Left ventricle myocardium inferior (tissue), 1 donor: ENCODE measurements around the gene SMARCC1. TPM values are rescaled to one million over a fixed set of nuclear protein-coding genes. Genes with fewer than 3 reads are reported as not detected.

Source experiments
- DNase-seq: peaks from one replicate; pipeline ENCODE4 v3.0.0-alpha.2; 2020
- H3K27ac ChIP-seq: fragments of 200-600 bp; replicated peaks from 2 replicates; pipeline ENCODE4 v1.8.0; 2021
- H3K27me3 ChIP-seq: fragments of 200-600 bp; 2 replicates; pipeline ENCODE4 v1.8.0; 2021; ENCODE audit warnings: low read depth
- H3K36me3 ChIP-seq: fragments of 200-600 bp; 2 replicates; pipeline ENCODE4 v1.8.0; 2021
- H3K4me1 ChIP-seq: fragments of 200-600 bp; 2 replicates; pipeline ENCODE4 v1.8.0; 2021
- H3K4me3 ChIP-seq: fragments of 200-600 bp; 2 replicates; pipeline ENCODE4 v1.8.0; 2021; ENCODE audit warnings: mild to moderate bottlenecking, moderate library complexity
- H3K9me3 ChIP-seq: fragments of 200-600 bp; replicated peaks from 2 replicates; pipeline ENCODE4 v1.8.0; 2021
- CTCF ChIP-seq: fragments of 200-600 bp; IDR thresholded peaks from 2 replicates; pipeline ENCODE4 v1.8.0; 2021; ENCODE audit warnings: antibody characterized with exemption, mild to moderate bottlenecking, borderline replicate concordance
- intact Hi-C: fragments of 100-400 bp; cut with micrococcal nuclease; formaldehyde crosslinking; loops from one replicate; pipeline ENCODE4 v1.11.0; 2022
- total RNA-seq: library from RNA; stranded (reverse); fragmentation: NEBNext Ultra II Directional; extraction: Animal tissue kit (Norgen Biotek cat#: 25700); gene quantifications from one replicate; pipeline ENCODE4 v1.2.1, GENCODE V29; 2021
- donor health status: DM: no; HTN: yes; CAD: no; lungs with severe emphysema.

Gene SMARCC1
- total RNA-seq, 1 donor from 2014 or later, result 22.9 TPM

GRCh38 chr3:47607335-47607734 is 174.4 kb downstream of the SMARCC1 start:
- no peak overlapping the region for H3K4me3 ChIP-seq
- no peaks in the 10 kb centered on the region for H3K9me3 ChIP-seq
- DNase-seq, result no peak
- no peak for TF ChIP-seq CTCF
- peaks cover 53% of the 10 kb centered on the region for H3K36me3 ChIP-seq
- no peak overlapping the region for H3K27ac ChIP-seq
- intact Hi-C loops, result no loop called here
- no peaks in the 10 kb centered on the region for H3K27me3 ChIP-seq
- peaks cover 26% of the 10 kb centered on the region for H3K4me1 ChIP-seq

GRCh38 chr3:47606165-47606564 is 175.5 kb downstream of the SMARCC1 start:
- Histone ChIP-seq H3K4me1 (peaks cover 22% of the 10 kb centered on the region), H3K27ac (no peak overlapping the region), H3K36me3 (peaks cover 53% of the 10 kb centered on the region), H3K9me3 (no peaks in the 10 kb centered on the region), H3K27me3 (no peaks in the 10 kb centered on the region), H3K4me3 (no peak overlapping the region)
- no peak for TF ChIP-seq CTCF
- intact Hi-C loops, result no loop called here
- DNase-seq, result no peak

GRCh38 chr3:47605652-47606051 is 176.0 kb downstream of the SMARCC1 start:
- peaks cover 17% of the 10 kb centered on the region for H3K4me1 ChIP-seq
- H3K9me3 ChIP-seq, result no peaks in the 10 kb centered on the region
- H3K4me3 ChIP-seq, result no peak overlapping the region
- H3K36me3 ChIP-seq, result peaks cover 53% of the 10 kb centered on the region
- no peak for DNase-seq
- no peaks in the 10 kb centered on the region for H3K27me3 ChIP-seq
- intact Hi-C loops, result no loop called here
- no peak for TF ChIP-seq CTCF
- H3K27ac ChIP-seq, result no peak overlapping the region

GRCh38 chr3:47604145-47604544 is 177.5 kb downstream of the SMARCC1 start:
- no peak for DNase-seq
- H3K36me3 ChIP-seq, result peaks cover 56% of the 10 kb centered on the region
- TF ChIP-seq CTCF, result no peak
- intact Hi-C loops, result no loop called here
- peaks cover 8% of the 10 kb centered on the region for H3K4me1 ChIP-seq
- H3K27me3 ChIP-seq, result no peaks in the 10 kb centered on the region
- no peak overlapping the region for H3K27ac ChIP-seq
- H3K4me3 ChIP-seq, result no peak overlapping the region
- no peaks in the 10 kb centered on the region for H3K9me3 ChIP-seq

GRCh38 chr3:47603332-47603731 is 178.4 kb downstream of the SMARCC1 start:
- H3K4me3 ChIP-seq, result no peak overlapping the region
- intact Hi-C loops, result no loop called here
- no peaks in the 10 kb centered on the region for H3K9me3 ChIP-seq
- no peaks in the 10 kb centered on the region for H3K27me3 ChIP-seq
- DNase-seq, result no peak
- peaks cover 8% of the 10 kb centered on the region for H3K4me1 ChIP-seq
- H3K27ac ChIP-seq, result no peak overlapping the region
- peaks cover 47% of the 10 kb centered on the region for H3K36me3 ChIP-seq
- no peak for TF ChIP-seq CTCF

- H3K27me3 ChIP-seq, result no peaks in the 10 kb centered on the region
Observed at GRCh38 chr3:47601281-47601680, 180.4 kb downstream of the SMARCC1 start.

More at GRCh38 chr3:47601281-47601680, 180.4 kb downstream of the SMARCC1 start:
- Histone ChIP-seq H3K4me3 (no peak overlapping the region), H3K36me3 (peaks cover 33% of the 10 kb centered on the region), H3K27ac (no peak overlapping the region), H3K9me3 (no peaks in the 10 kb centered on the region), H3K4me1 (peaks cover 8% of the 10 kb centered on the region)
- no peak for DNase-seq
- no peak for TF ChIP-seq CTCF
- intact Hi-C loops, result no loop called here
